Measurements from ENCODE around the gene FBXW11. TPM values are rescaled to one million over a fixed set of nuclear protein-coding genes. Genes with fewer than 3 reads are reported as not detected.

The FBXW11 gene
- total and polyA plus RNA-seq, 2 of the 8 experiments (the other 6 are each of a cell fraction or from before 2014, with no cell fraction given): 45.0 to 75.6 TPM

- Histone ChIP-seq H2AFZ (ENCODE audit: low read length) (no peak overlapping the region), H3K27ac (ENCODE audit: low read depth, low read length) (no peak overlapping the region), H2BK5ac (ENCODE audit: low read depth, low read length) (no peak overlapping the region), H2BK120ac (replicated peaks; ENCODE audit: low read depth, low read length) (no peak overlapping the region), H2BK20ac (ENCODE audit: low read length) (no peak overlapping the region), H3K9ac (replicated peaks in 1 of 4; ENCODE audit: extremely low read depth in 1 of 4, low read depth in 3 of 4, low read length in 3 of 4) (no peak overlapping the region), H3K4me3 (ENCODE audit: extremely low read depth in 1 of 4, insufficient read depth in 2 of 4, low read depth in 3 of 4, low read length in 4 of 4) (no peak overlapping the region), H3K27me3 (replicated peaks in 1 of 4; ENCODE audit: control insufficient read depth in 3 of 4, extremely low read depth in 1 of 4, insufficient read depth in 3 of 4, low read length in 3 of 4) (no peaks in the 10 kb centered on the region), H3K4me2 (ENCODE audit: insufficient read depth in 1 of 2, low read depth in 2 of 2, low read length in 2 of 2) (no peak overlapping the region), H3K79me2 (ENCODE audit: control insufficient read depth in 1 of 2, insufficient read depth in 2 of 2, low read length in 2 of 2) (peaks cover 21 to 97% of the 10 kb centered on the region in 2 experiments), H3K4ac (replicated peaks; ENCODE audit: insufficient read length, low read depth, low read length) (no peak overlapping the region), H3K9me3 (ENCODE audit: insufficient read depth in 2 of 2, low read depth in 1 of 2, low read length in 1 of 2) (no peaks in the 10 kb centered on the region), H3K4me1 (replicated peaks in 1 of 4; ENCODE audit: control insufficient read depth in 3 of 4, insufficient read depth in 4 of 4, low read length in 3 of 4) (peaks cover 0 to 9% (median 7%) of the 10 kb centered on the region in 4 experiments; a peak in 6 of 7 replicates), H3K79me1 (ENCODE audit: low read depth, low read length) (peaks cover 6% of the 10 kb centered on the region), H3K18ac (ENCODE audit: extremely low read depth, low read length) (no peak overlapping the region), H4K5ac (ENCODE audit: insufficient read length, low read depth, low read length) (no peak overlapping the region), H3K36me3 (ENCODE audit: control insufficient read depth in 2 of 4, insufficient read depth in 4 of 4, low read length in 3 of 4) (no peaks in the 10 kb centered on the region), H2BK15ac (ENCODE audit: low read length) (no peak overlapping the region), H4K8ac (ENCODE audit: extremely low read depth, insufficient read depth, low read length) (no peak overlapping the region), H2BK12ac (ENCODE audit: low read depth, low read length) (no peak overlapping the region), H4K20me1 (replicated peaks in 1 of 2; ENCODE audit: control insufficient read depth in 1 of 2, insufficient read depth in 2 of 2, low read length in 2 of 2) (peaks cover 15 to 27% of the 10 kb centered on the region in 2 experiments), H3K14ac (ENCODE audit: insufficient read length) (no peak overlapping the region), H4K91ac (replicated peaks; ENCODE audit: insufficient read length, low read length) (no peak overlapping the region), H2AK5ac (ENCODE audit: low read depth, low read length) (no peak overlapping the region), H3K23me2 (ENCODE audit: low read depth, low read length) (no peaks in the 10 kb centered on the region), H3K23ac (ENCODE audit: insufficient read length) (no peak overlapping the region), H3K56ac (replicated peaks; ENCODE audit: insufficient read length, low read depth, low read length) (no peak overlapping the region)
- ChIA-PET CTCF (ENCODE audit: partially characterized antibody) (interaction anchor here (0.6 to 3.1 kb wide), 5 partner anchors 9 to 134 kb away, joined by 3 to 17 read pairs (median 4); no protein-coding TSS in a partner anchor), POLR2A (ENCODE audit: partially characterized antibody) (interaction anchor here (1.1 to 5.4 kb wide), 2 partner anchors 19 to 86 kb away, joined by 3 to 24 read pairs; partner anchors contain the start of gene FBXW11)
- no peak for TF ChIP-seq SIX5 (IDR thresholded peaks at IDR 0.05; ENCODE audit: low read depth, low read length)
- TF ChIP-seq SP2 (IDR thresholded peaks at IDR 0.05; ENCODE audit: low read length): no peak
- no peak for TF ChIP-seq CHD1 (IDR thresholded peaks at IDR 0.05; ENCODE audit: low read depth, low read length)
- TF ChIP-seq ATF3 (IDR thresholded peaks at IDR 0.05; ENCODE audit: insufficient read depth, low read depth, low read length): no peak
- no peak for TF ChIP-seq BRCA1 (IDR thresholded peaks at IDR 0.05; ENCODE audit: low read depth, low read length)
- no peak for TF ChIP-seq RFX5 (IDR thresholded peaks at IDR 0.05; ENCODE audit: borderline replicate concordance, low read depth, low read length)
- no peak for TF ChIP-seq POLR2AphosphoS5 (IDR thresholded peaks at IDR 0.05; ENCODE audit: low read depth, low read length)
- no peak for TF ChIP-seq RXRA (IDR thresholded peaks at IDR 0.05; ENCODE audit: insufficient read depth, low read depth, low read length)
- no peak for DNase-seq (ENCODE audit: low read depth in 1 of 2, low spot score in 2 of 2)
- FAIRE-seq: no peak
- WGBS, 2 experiments (ENCODE audit: extremely low coverage in 1 of 2, insufficient coverage in 1 of 2, insufficient read length in 1 of 2, insufficient replicate concordance in 2 of 2, low coverage in 1 of 2, low lambda C conversion rate in 2 of 2, missing lambda C conversion rate in 1 of 2): 92% methylated on average over 6 of the region's 6 CpGs; no CpG with 5 or more reads in 1 of the 2 experiments
These were observed 85.6 kb downstream of the FBXW11 start for GRCh38 chr5:171920765-171921391.

All from H1 (cell line).